GM12891 (cell line): ENCODE measurements around the gene IGFBP1.

Experiments
- DNase-seq: peaks from one replicate; pipeline ENCODE4 v3.0.0; 2011; ENCODE audit warnings: low spot score; ENCODE audit not compliant: insufficient read length
- FAIRE-seq: peaks from 2 replicates; lab custom pipeline; 2011; peaks lifted over from hg19 to GRCh38; lab: Jason Lieb, UNC
- PAX5 ChIP-seq: IDR thresholded peaks from 2 replicates; pipeline ENCODE4 v1.6.1; 2011; ENCODE audit warnings: low read length, moderate library complexity, mild to moderate bottlenecking; ENCODE audit not compliant: insufficient read depth, severe bottlenecking
- POLR2A ChIP-seq: IDR thresholded peaks from 2 replicates; pipeline ENCODE4 v1.6.1; 2011; ENCODE audit warnings: low read depth, low read length, control low read depth
- POLR2AphosphoS5 ChIP-seq: IDR thresholded peaks from 2 replicates; pipeline ENCODE4 v1.6.1; 2011; ENCODE audit warnings: low read depth, low read length, control low read depth
- POU2F2 ChIP-seq: IDR thresholded peaks from 2 replicates; pipeline ENCODE4 v1.6.1; 2011; ENCODE audit warnings: low read depth, mild to moderate bottlenecking, control low read depth, low read length, moderate library complexity
- SPI1 ChIP-seq: IDR thresholded peaks from 2 replicates; pipeline ENCODE4 v1.6.1; 2011; ENCODE audit warnings: low read depth, low read length, control low read depth
- TAF1 ChIP-seq: IDR thresholded peaks from 2 replicates; pipeline ENCODE4 v1.6.1; 2011; ENCODE audit warnings: low read depth, low read length, control low read depth

Gene IGFBP1

DNA sequence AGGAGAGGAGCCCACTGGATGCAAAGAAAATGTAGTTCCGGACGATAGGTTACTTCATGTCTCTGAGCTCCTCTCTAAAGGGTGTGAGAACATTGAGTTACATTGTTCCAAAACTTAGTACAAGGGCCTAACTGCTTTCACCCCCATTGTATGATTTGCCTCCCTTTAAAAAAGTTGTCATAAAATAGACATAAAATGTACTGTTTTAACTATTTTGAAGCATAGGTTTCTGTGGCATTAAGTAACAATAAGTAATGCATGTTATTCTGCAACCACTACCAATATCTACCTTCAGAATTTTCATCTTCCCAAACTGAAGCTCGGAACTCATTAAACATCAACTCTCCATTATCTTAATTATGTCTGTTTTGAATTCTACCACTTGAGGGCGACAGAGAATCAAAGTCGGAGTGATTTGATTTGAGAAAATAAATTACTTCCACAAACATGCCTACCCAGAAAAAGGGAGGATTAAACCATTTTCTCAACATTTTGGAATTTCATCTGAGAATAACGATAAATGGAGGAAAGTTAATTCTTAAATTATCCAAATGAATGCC is 2.7 kb downstream of the IGFBP1 start:
- DNase-seq, result no peak
- FAIRE-seq, result no peak
- no peak for TF ChIP-seq POLR2AphosphoS5
- no peak for TF ChIP-seq TAF1
- no peak for TF ChIP-seq SPI1
- TF ChIP-seq POU2F2, result no peak
- TF ChIP-seq PAX5, result no peak
- no peak for TF ChIP-seq POLR2A

DNA sequence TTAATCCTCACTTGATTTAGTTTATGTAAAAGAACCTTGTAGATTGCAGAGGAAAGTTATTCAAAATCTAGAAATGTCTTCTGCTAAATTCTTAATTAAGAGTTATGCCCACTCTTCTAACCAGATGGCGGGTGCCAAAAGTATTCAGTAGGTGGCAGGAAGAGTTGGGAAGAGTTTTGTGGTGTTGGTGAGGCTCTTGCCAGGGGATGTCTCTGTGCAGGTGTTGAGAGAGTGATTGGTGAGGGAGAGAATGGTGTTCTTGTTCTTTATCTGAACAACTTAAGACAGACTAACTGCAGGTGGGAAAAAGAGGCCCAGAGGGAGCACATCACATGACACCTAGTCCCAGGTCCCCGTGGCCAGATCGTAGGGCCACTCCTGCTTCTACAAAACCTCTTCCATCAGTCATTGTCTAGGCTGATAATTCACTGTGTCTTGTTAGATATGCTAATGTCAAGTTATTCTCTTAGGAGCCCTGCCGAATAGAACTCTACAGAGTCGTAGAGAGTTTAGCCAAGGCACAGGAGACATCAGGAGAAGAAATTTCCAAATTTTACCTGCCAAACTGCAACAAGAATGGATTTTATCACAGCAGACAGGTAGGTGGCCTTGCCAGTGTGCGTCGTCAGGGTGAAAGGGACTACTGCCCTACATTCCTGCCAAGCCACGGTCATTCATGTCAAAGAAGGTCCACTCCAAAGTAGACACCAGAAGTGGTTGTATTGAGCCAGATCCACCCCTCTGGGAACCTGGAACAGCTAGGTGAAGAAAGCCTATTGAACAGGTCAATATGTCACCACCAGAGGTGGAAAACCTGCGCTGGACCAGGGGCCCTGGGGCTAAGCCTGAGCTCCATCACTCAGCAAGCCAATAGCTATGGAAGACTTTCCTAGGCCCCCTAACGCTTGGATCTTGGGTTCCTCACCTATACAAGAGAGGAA is 3.4 kb downstream of the IGFBP1 start:
- FAIRE-seq, result no peak
- no peak for DNase-seq
- TF ChIP-seq POLR2A, result no peak
- no peak for TF ChIP-seq POLR2AphosphoS5
- TF ChIP-seq SPI1, result no peak
- no peak for TF ChIP-seq TAF1
- TF ChIP-seq PAX5, result no peak
- TF ChIP-seq POU2F2, result no peak

GRCh38 chr7:45892407-45893035 is 4.2 kb downstream of the IGFBP1 start:
- FAIRE-seq, result no peak
- no peak for TF ChIP-seq POLR2A
- no peak for TF ChIP-seq POLR2AphosphoS5
- no peak for TF ChIP-seq TAF1
- no peak for TF ChIP-seq PAX5
- TF ChIP-seq SPI1, result no peak

DNA sequence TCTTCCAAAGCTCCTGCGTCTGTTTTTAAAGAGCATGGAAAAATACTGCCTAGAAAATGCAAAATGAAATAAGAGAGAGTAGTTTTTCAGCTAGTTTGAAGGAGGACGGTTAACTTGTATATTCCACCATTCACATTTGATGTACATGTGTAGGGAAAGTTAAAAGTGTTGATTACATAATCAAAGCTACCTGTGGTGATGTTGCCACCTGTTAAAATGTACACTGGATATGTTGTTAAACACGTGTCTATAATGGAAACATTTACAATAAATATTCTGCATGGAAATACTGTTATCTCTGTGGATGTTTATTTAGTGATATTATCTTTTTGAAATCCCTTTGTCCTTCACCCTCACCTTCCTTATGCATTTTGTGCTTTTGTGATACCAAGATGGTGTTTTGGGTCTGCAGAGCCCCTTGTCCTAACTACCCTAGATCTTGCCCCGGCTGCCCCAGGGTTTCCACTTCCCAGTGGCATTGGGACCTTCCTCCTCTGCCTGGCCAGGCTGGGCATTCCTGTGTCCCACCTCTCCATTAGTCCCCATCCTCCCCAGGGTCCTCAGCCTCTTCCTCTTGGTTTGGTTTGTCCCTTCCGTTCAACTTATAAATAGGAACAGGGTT is 5.2 kb downstream of the IGFBP1 start:
- DNase-seq (no peak), FAIRE-seq (no peak)
- TF ChIP-seq TAF1 (no peak), SPI1 (no peak), POU2F2 (no peak), POLR2AphosphoS5 (no peak), PAX5 (no peak), POLR2A (no peak)

More at GRCh38 chr7:45892407-45893035, 4.2 kb downstream of the IGFBP1 start:
- no peak for DNase-seq

DNA sequence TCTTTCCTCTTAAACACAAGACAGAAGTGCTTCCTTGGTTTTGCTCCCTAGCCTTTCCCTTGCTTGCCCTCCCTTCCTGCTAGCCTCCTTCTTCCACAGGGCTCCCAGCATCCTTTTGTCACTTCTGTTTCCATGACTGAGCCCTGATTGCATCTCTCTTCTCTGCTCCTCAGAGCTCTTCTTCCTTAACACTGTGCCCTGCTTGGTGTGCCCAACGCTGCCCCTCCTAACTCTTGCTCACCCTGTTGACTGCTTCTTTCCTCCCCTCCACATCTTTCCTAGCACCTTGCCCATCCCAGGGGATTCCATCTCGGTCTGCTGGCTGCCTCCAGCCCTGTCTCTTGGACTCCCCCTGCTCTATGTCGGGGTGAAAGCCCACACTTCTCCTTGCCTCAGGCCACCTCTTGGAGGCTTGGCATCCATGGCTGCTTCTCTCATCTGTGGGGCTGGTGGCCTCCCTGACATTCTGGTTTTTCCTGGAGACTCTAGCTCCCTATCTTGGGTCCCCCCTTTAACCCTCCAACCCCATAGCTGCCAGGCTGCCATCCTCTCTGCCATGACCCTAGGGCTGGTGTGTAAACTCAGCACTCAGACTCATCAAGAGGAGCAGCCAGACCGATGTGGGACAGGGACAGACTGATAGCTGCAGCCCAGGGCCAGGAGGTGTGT is 5.8 kb downstream of the IGFBP1 start:
- TF ChIP-seq SPI1 (no peak), POLR2A (no peak), POU2F2 (no peak), POLR2AphosphoS5 (no peak), TAF1 (no peak), PAX5 (no peak)
- FAIRE-seq (no peak), DNase-seq (no peak)

- TF ChIP-seq POLR2A (no peak), POU2F2 (no peak), SPI1 (no peak), PAX5 (no peak), POLR2AphosphoS5 (no peak), TAF1 (no peak)
- FAIRE-seq (no peak), DNase-seq (no peak)
Measured at GRCh38 chr7:45894665-45895062, 6.4 kb downstream of the IGFBP1 start.

- FAIRE-seq, result no peak
- TF ChIP-seq POLR2AphosphoS5 (no peak), TAF1 (no peak), POLR2A (no peak), SPI1 (no peak), PAX5 (no peak), POU2F2 (no peak)
- no peak for DNase-seq
Measured at GRCh38 chr7:45897042-45897690, 8.9 kb downstream of the IGFBP1 start.

DNA sequence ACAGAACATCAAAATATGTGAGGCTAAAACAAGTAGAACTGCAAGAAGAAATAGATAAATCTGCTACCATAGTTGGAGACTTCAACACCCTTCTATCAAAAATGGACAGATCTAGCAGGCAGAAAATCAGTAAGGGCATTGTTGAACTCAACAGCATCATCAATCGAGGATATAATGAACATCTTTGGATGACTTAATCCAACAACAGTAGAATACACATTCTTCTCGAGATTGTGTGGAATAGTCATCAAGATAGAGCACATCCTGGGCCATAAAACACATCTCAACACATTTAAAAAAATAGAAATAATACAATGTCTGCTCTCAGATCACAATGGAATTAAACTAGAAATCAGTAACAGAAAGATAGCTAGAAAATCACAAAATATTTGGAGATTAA is 9.9 kb downstream of the IGFBP1 start:
- no peak for DNase-seq
- no peak for FAIRE-seq
- TF ChIP-seq SPI1, result no peak
- no peak for TF ChIP-seq POU2F2
- TF ChIP-seq POLR2AphosphoS5, result no peak
- TF ChIP-seq PAX5, result no peak
- TF ChIP-seq POLR2A, result no peak
- no peak for TF ChIP-seq TAF1
